Measurements from ENCODE around the gene BHLHE23.

- TF ChIP-seq MXI1 (IDR thresholded peaks at IDR 0.05; ENCODE audit: low read depth, low read length) (no peak), EZH2phosphoT487 (IDR thresholded peaks at IDR 0.05; ENCODE audit: borderline replicate concordance, low read depth) (0 out of 2 replicates have a peak, but pooled peaks have one; percentile 26), CTCF (IDR thresholded peaks at IDR 0.05) (no peak), NFIC (IDR thresholded peaks at IDR 0.05; ENCODE audit: borderline replicate concordance) (no peak), JUND (IDR thresholded peaks at IDR 0.05) (no peak), ZBTB33 (IDR thresholded peaks at IDR 0.05; ENCODE audit: borderline replicate concordance, low read depth) (no peak), NRF1 (IDR thresholded peaks at IDR 0.05; ENCODE audit: low read depth, low read length) (no peak), GABPA (IDR thresholded peaks at IDR 0.05; ENCODE audit: low read depth) (no peak), FOXM1 (IDR thresholded peaks at IDR 0.05; ENCODE audit: low read depth) (no peak), EP300 (IDR thresholded peaks at IDR 0.05; ENCODE audit: borderline replicate concordance in 1 of 2, low read depth in 1 of 2, low read length in 1 of 2) (no peak), YY1 (IDR thresholded peaks at IDR 0.05; ENCODE audit: low read depth) (no peak)
These were observed 2.0 kb downstream of the BHLHE23 start for GRCh38 chr20:63004607-63005364.

Measured in SK-N-SH (cell line).